Left ventricle myocardium inferior (tissue), 1 donor: ENCODE results near the gene PARVB. TPM values are rescaled to one million over a fixed set of nuclear protein-coding genes. Genes with fewer than 3 reads are reported as not detected.
A peak's percentile ranks its signal among the peaks of the same experiment; 100 is the strongest.

ENCODE experiments used
- DNase-seq: peaks from one replicate; pipeline ENCODE4 v3.0.0-alpha.2; 2020
- H3K27ac ChIP-seq: fragments of 200-600 bp; replicated peaks from 2 replicates; pipeline ENCODE4 v1.8.0; 2021
- H3K27me3 ChIP-seq: fragments of 200-600 bp; 2 replicates; pipeline ENCODE4 v1.8.0; 2021; ENCODE audit warnings: low read depth
- H3K36me3 ChIP-seq: fragments of 200-600 bp; 2 replicates; pipeline ENCODE4 v1.8.0; 2021
- H3K4me1 ChIP-seq: fragments of 200-600 bp; 2 replicates; pipeline ENCODE4 v1.8.0; 2021
- H3K4me3 ChIP-seq: fragments of 200-600 bp; 2 replicates; pipeline ENCODE4 v1.8.0; 2021; ENCODE audit warnings: mild to moderate bottlenecking, moderate library complexity
- H3K9me3 ChIP-seq: fragments of 200-600 bp; replicated peaks from 2 replicates; pipeline ENCODE4 v1.8.0; 2021
- CTCF ChIP-seq: fragments of 200-600 bp; IDR thresholded peaks from 2 replicates; pipeline ENCODE4 v1.8.0; 2021; ENCODE audit warnings: antibody characterized with exemption, mild to moderate bottlenecking, borderline replicate concordance
- intact Hi-C: fragments of 100-400 bp; cut with micrococcal nuclease; formaldehyde crosslinking; loops from one replicate; pipeline ENCODE4 v1.11.0; 2022
- total RNA-seq: library from RNA; stranded (reverse); fragmentation: NEBNext Ultra II Directional; extraction: Animal tissue kit (Norgen Biotek cat#: 25700); gene quantifications from one replicate; pipeline ENCODE4 v1.2.1, GENCODE V29; 2021
- donor health status: DM: no; HTN: yes; CAD: no; lungs with severe emphysema.

The PARVB gene
- total RNA-seq, 1 donor from 2014 or later = 155 TPM

GRCh38 chr22:43998679-43999264 lies 25.3 kb upstream of the PARVB start:
- DNase-seq = peak; percentile 62
- Histone ChIP-seq H3K27ac (peak overlapping the region; percentile 88), H3K27me3 (no peaks in the 10 kb centered on the region), H3K4me1 (peaks cover 61% of the 10 kb centered on the region), H3K4me3 (peak overlapping the region; percentile 51), H3K36me3 (peaks cover 37% of the 10 kb centered on the region), H3K9me3 (no peaks in the 10 kb centered on the region)
- intact Hi-C loops = no loop called here
- TF ChIP-seq CTCF = no peak

- Histone ChIP-seq H3K4me1 (peaks cover 61% of the 10 kb centered on the region), H3K4me3 (peak overlapping the region; percentile 51), H3K36me3 (peaks cover 33% of the 10 kb centered on the region), H3K9me3 (no peaks in the 10 kb centered on the region), H3K27me3 (no peaks in the 10 kb centered on the region), H3K27ac (peak overlapping the region; percentile 88)
- DNase-seq = no peak
- intact Hi-C loops = no loop called here
- TF ChIP-seq CTCF = no peak
Measured at GRCh38 chr22:43999378-43999777, 24.7 kb upstream of the PARVB start.

GRCh38 chr22:44000123-44000522 lies 24.0 kb upstream of the PARVB start:
- no peak for TF ChIP-seq CTCF
- intact Hi-C loops = no loop called here
- Histone ChIP-seq H3K9me3 (no peaks in the 10 kb centered on the region), H3K27ac (peak overlapping the region; percentile 88), H3K27me3 (no peaks in the 10 kb centered on the region), H3K4me1 (peaks cover 54% of the 10 kb centered on the region), H3K4me3 (peak overlapping the region; percentile 51), H3K36me3 (peaks cover 27% of the 10 kb centered on the region)
- no peak for DNase-seq

GRCh38 chr22:44001521-44001920 lies 22.6 kb upstream of the PARVB start:
- no peak for DNase-seq
- Histone ChIP-seq H3K4me1 (peaks cover 43% of the 10 kb centered on the region), H3K27me3 (no peaks in the 10 kb centered on the region), H3K27ac (no peak overlapping the region), H3K9me3 (no peaks in the 10 kb centered on the region), H3K36me3 (peaks cover 20% of the 10 kb centered on the region), H3K4me3 (no peak overlapping the region)
- intact Hi-C loops = no loop called here
- no peak for TF ChIP-seq CTCF

GRCh38 chr22:44002324-44002723 lies 21.8 kb upstream of the PARVB start:
- DNase-seq = no peak
- Histone ChIP-seq H3K36me3 (peaks cover 13% of the 10 kb centered on the region), H3K4me3 (no peak overlapping the region), H3K4me1 (peaks cover 43% of the 10 kb centered on the region), H3K27ac (peak overlapping the region; percentile 28), H3K9me3 (no peaks in the 10 kb centered on the region), H3K27me3 (no peaks in the 10 kb centered on the region)
- intact Hi-C loops = no loop called here
- TF ChIP-seq CTCF = no peak

GRCh38 chr22:44002997-44003396 lies 21.1 kb upstream of the PARVB start:
- intact Hi-C loops = no loop called here
- H3K36me3 ChIP-seq = peaks cover 8% of the 10 kb centered on the region
- no peaks in the 10 kb centered on the region for H3K9me3 ChIP-seq
- DNase-seq = no peak
- no peak overlapping the region for H3K4me3 ChIP-seq
- peaks cover 38% of the 10 kb centered on the region for H3K4me1 ChIP-seq
- TF ChIP-seq CTCF = no peak
- H3K27me3 ChIP-seq = no peaks in the 10 kb centered on the region
- H3K27ac ChIP-seq = peak overlapping the region; percentile 28
